HTR-8/SVneo (cell line): ENCODE measurements around the gene PCDHGA9.
"Not testable (repeated sequence)": the region's sequence is repeated elsewhere in the genome, so short reads cannot be mapped to it uniquely, and the experiment has no call there.

ENCODE experiments used
- DNase-seq: peaks from one replicate; pipeline ENCODE4 v3.0.0; 2011; ENCODE audit warnings: low spot score, mixed read lengths; ENCODE audit not compliant: insufficient read length
- FAIRE-seq: peaks from 2 replicates; lab custom pipeline; 2011; peaks lifted over from hg19 to GRCh38; lab: Jason Lieb, UNC

PCDHGA9 gene

GRCh38 chr5:141411575-141411974 is 9.0 kb downstream of the PCDHGA9 start:
- DNase-seq (no peak), FAIRE-seq (no peak)

GRCh38 chr5:141412854-141413539 is 10.4 kb downstream of the PCDHGA9 start, which contains the start of gene PCDHGA10:
Gene PCDHGA10 (plus strand): TSS chr5:141412987. CDS start chr5:141413176, 189 bp downstream.
- FAIRE-seq (no peak), DNase-seq (peak; percentile 48)

- no peak for FAIRE-seq
Measured at GRCh38 chr5:141413540-141414069, 11.0 kb downstream of the PCDHGA9 start.

GRCh38 chr5:141414548-141415274 is 12.1 kb downstream of the PCDHGA9 start:
- not testable (repeated sequence) for DNase-seq, FAIRE-seq

More at GRCh38 chr5:141413540-141414069, 11.0 kb downstream of the PCDHGA9 start:
- no peak for DNase-seq

GRCh38 chr5:141415275-141415618 is 12.7 kb downstream of the PCDHGA9 start:
- not testable (repeated sequence) for FAIRE-seq

GRCh38 chr5:141417494-141418172 is 15.1 kb downstream of the PCDHGA9 start, which contains the start of gene PCDHGB7:
Gene PCDHGB7 (plus strand): TSS chr5:141417677. CDS start chr5:141417860, 183 bp downstream.
- FAIRE-seq, DNase-seq: not testable (repeated sequence)

More at GRCh38 chr5:141415275-141415618, 12.7 kb downstream of the PCDHGA9 start:
- DNase-seq, result not testable (repeated sequence)

- no peak for FAIRE-seq
Measured at GRCh38 chr5:141419074-141419880, 16.7 kb downstream of the PCDHGA9 start.

GRCh38 chr5:141420855-141421488 is 18.4 kb downstream of the PCDHGA9 start, which contains the start of gene PCDHGA11:
Gene PCDHGA11 (plus strand): TSS chr5:141421051. CDS start chr5:141421228, 177 bp downstream.
- no peak for DNase-seq
- no peak for FAIRE-seq

More at GRCh38 chr5:141419074-141419880, 16.7 kb downstream of the PCDHGA9 start:
- no peak for DNase-seq

- no peak for DNase-seq
- no peak for FAIRE-seq
Measured at GRCh38 chr5:141421489-141421855, 18.9 kb downstream of the PCDHGA9 start.

- DNase-seq (no peak), FAIRE-seq (no peak)
Measured at GRCh38 chr5:141422742-141423291, 20.2 kb downstream of the PCDHGA9 start.

GRCh38 chr5:141427783-141428426 is 25.3 kb downstream of the PCDHGA9 start:
- no peak for FAIRE-seq
- no peak for DNase-seq

- DNase-seq (no peak), FAIRE-seq (no peak)
Measured at GRCh38 chr5:141430332-141431113, 27.9 kb downstream of the PCDHGA9 start, which contains the start of gene PCDHGA12. Gene PCDHGA12 (plus strand): TSS chr5:141430507. CDS start chr5:141430760, 253 bp downstream.

GRCh38 chr5:141431286-141431685 is 28.7 kb downstream of the PCDHGA9 start:
- FAIRE-seq (no peak), DNase-seq (no peak)

- FAIRE-seq, DNase-seq: not testable (repeated sequence)
Measured at GRCh38 chr5:141432308-141432707, 29.7 kb downstream of the PCDHGA9 start.

- FAIRE-seq, result not testable (repeated sequence)
Measured at GRCh38 chr5:141432726-141433125, 30.1 kb downstream of the PCDHGA9 start.

GRCh38 chr5:141434006-141434405 is 31.4 kb downstream of the PCDHGA9 start:
- no peak for DNase-seq
- FAIRE-seq, result no peak

More at GRCh38 chr5:141432726-141433125, 30.1 kb downstream of the PCDHGA9 start:
- DNase-seq, result not testable (repeated sequence)

- no peak for FAIRE-seq
- DNase-seq, result no peak
Measured at GRCh38 chr5:141437221-141437620, 34.6 kb downstream of the PCDHGA9 start.
